HepG2 (cell line): ENCODE results near the gene SYCP2. TPM values are rescaled to one million over a fixed set of nuclear protein-coding genes. Genes with fewer than 3 reads are reported as not detected.
A peak's percentile ranks its signal among the peaks of the same experiment; 100 is the strongest.

ENCODE experiments used
- FIP1L1 ChIP-seq: fragments of 200-400 bp; formaldehyde crosslinking; IDR thresholded peaks from 2 replicates; pipeline ENCODE4 v1.6.1; 2018; ENCODE audit warnings: low read depth, mild to moderate bottlenecking, low read length, moderate library complexity, borderline replicate concordance; ENCODE audit not compliant: insufficient read depth
- HMGA1 ChIP-seq: sonication (generic); formaldehyde crosslinking; conservative IDR thresholded peaks from 2 replicates; pipeline ENCODE4 v1.4.0; 2020; ENCODE audit warnings: missing genetic modification reagents
- IRX3 ChIP-seq: sonication (generic); formaldehyde crosslinking; IDR thresholded peaks from 2 replicates; pipeline ENCODE4 v1.8.1; 2023; ENCODE audit warnings: mild to moderate bottlenecking, low read depth, missing genetic modification reagents, borderline replicate concordance
- MAF1 ChIP-seq: sonication (generic); formaldehyde crosslinking; IDR thresholded peaks from 2 replicates; pipeline ENCODE4 v1.5.0; 2020; ENCODE audit warnings: missing genetic modification reagents, borderline replicate concordance
- TEAD3 ChIP-seq: optimal IDR thresholded peaks from 2 replicates; pipeline ENCODE3; 2016; ENCODE audit warnings: borderline replicate concordance
- ZBTB8A ChIP-seq: sonication (generic); formaldehyde crosslinking; IDR thresholded peaks from 2 replicates; pipeline ENCODE4 v1.4.0; 2020; ENCODE audit warnings: mild to moderate bottlenecking, low read depth, missing genetic modification reagents, borderline replicate concordance
- ZNF34 ChIP-seq: sonication (generic); formaldehyde crosslinking; IDR thresholded peaks from 2 replicates; pipeline ENCODE4 v1.4.0; 2020; ENCODE audit warnings: mild to moderate bottlenecking, missing genetic modification reagents, borderline replicate concordance
- ZNF446 ChIP-seq: sonication (generic); formaldehyde crosslinking; IDR thresholded peaks from 2 replicates; pipeline ENCODE4 v1.5.0; 2020; ENCODE audit warnings: mild to moderate bottlenecking, missing genetic modification reagents
- ZNF816 ChIP-seq: sonication (generic); formaldehyde crosslinking; IDR thresholded peaks from 2 replicates; pipeline ENCODE4 v1.8.0; 2022; ENCODE audit warnings: missing genetic modification reagents, mild to moderate bottlenecking, borderline replicate concordance
- polyA plus RNA-seq, 8 experiments: library from polyadenylated mRNA; depleted of rRNA in 3 of 8; stranded (reverse) in 7 of 8; unstranded in 1 of 8; fragments of >200 nt; fragmentation: Illumina TruSeq in 4 of 8; extraction: Trizol in 4 of 8; gene quantifications; 2 replicates each; pipeline versions ENCODE4 v1.2.1 to v1.2.3, GENCODE V29; 2011 to 2016; ENCODE audit warnings: low read depth in 4 of 8, missing spikeins in 1 of 8, mixed read lengths in 1 of 8; ENCODE audit not compliant: insufficient read depth in 1 of 8
- total RNA-seq, 5 experiments: library from RNA; depleted of rRNA; stranded (reverse); fragments of >200 nt; fragmentation: Illumina TruSeq; extraction: Trizol; gene quantifications; 2 replicates each; pipeline ENCODE4 v1.2.3, GENCODE V29; 2016; ENCODE audit warnings: low read depth in 1 of 5
- TF ChIP-seq, protein P1 (sequence below): IDR thresholded peaks from 2 replicates; pipeline ENCODE4 v1.6.1; 2016; ENCODE audit warnings: low read depth, control low read depth
- TF ChIP-seq, protein P2 (sequence below), 2 experiments: IDR thresholded peaks; 2 replicates each; pipeline ENCODE4 v1.6.1; 2011 to 2012; ENCODE audit warnings: low read length in 2 of 2, borderline replicate concordance in 1 of 2, low read depth in 1 of 2, mild to moderate bottlenecking in 1 of 2, moderate library complexity in 1 of 2
- TF ChIP-seq, protein P3 (sequence below): IDR thresholded peaks from 2 replicates; pipeline ENCODE4 v1.6.1; 2016; ENCODE audit warnings: mild to moderate bottlenecking, missing biosample characterization, missing genetic modification reagents
- TF ChIP-seq, protein P4 (sequence below): sonication (generic); formaldehyde crosslinking; conservative IDR thresholded peaks from 2 replicates; pipeline ENCODE4 v1.4.0; 2020; ENCODE audit warnings: missing genetic modification reagents
- TF ChIP-seq, protein P5 (sequence below): sonication (generic); formaldehyde crosslinking; IDR thresholded peaks from 2 replicates; pipeline ENCODE4 v1.5.0; 2020; ENCODE audit warnings: mild to moderate bottlenecking, missing genetic modification reagents, borderline replicate concordance

SYCP2 gene
- total and polyA plus RNA-seq, 2 of the 13 experiments (the other 11 are each of a cell fraction or from before 2014, with no cell fraction given), result 0.07 to 0.24 TPM

DNA sequence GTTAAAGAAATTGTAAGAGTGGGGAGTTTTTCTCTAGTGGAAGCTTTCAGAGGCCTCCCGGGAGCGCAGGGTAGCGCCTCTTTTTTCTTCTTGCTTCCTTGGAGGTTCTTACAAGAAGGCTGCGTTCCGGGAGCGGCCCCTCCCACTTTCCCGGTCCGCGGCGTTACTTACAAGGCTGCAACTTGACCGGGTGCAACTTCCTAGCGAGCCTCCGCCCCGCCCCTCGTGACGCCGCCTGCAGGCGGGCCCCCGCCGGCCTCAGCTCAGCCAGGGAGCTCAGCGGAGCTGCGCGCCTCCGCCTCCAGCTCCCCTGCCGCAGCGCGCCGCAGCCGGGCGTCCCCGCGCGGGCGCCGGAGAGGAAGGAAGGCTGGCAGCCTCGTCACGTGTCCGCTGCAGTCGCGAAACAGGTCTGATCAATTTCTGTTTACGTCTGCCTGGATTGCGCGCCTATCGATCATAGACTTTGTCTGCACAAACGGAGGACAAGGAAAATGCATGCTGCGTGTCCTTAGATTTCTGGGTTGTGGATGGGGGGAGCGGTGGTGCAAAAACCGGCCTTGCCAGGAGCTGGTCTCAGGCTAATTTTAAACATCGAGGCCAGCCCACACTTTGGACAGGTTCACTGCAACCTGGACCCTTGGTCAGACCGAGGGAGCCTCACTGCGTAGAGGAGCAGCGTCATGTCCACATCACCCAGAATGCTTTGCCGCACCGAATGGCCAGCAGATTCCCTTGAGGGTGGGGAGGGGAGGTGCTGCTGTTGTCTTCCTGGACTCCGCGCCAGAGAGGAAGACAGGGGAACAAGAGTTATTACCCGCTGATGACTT is 6.9 kb upstream of the SYCP2 start, which contains the start of the genes FAM217B and PPP1R3D (continued):
- TF ChIP-seq, protein P1, sequence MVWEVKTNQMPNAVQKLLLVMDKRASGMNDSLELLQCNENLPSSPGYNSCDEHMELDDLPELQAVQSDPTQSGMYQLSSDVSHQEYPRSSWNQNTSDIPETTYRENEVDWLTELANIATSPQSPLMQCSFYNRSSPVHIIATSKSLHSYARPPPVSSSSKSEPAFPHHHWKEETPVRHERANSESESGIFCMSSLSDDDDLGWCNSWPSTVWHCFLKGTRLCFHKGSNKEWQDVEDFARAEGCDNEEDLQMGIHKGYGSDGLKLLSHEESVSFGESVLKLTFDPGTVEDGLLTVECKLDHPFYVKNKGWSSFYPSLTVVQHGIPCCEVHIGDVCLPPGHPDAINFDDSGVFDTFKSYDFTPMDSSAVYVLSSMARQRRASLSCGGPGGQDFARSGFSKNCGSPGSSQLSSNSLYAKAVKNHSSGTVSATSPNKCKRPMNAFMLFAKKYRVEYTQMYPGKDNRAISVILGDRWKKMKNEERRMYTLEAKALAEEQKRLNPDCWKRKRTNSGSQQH (CRISPR knock-in tag), result peak; percentile 81; the same call in 1 of the 2 replicates
- TF ChIP-seq ZBTB8A (no peak), TEAD3 (CRISPR knock-in tag) (peak; percentile 72), ZNF34 (CRISPR knock-in tag) (peak; percentile 97), HMGA1 (CRISPR knock-in tag) (no peak), ZNF816 (no peak; the same call in 1 of the 2 replicates), ZNF446 (CRISPR knock-in tag) (peak; percentile 93), MAF1 (no peak; the same call in 1 of the 2 replicates), FIP1L1 (peak; percentile 71; the same call in 1 of the 2 replicates), IRX3 (peak; percentile 83)
- TF ChIP-seq, protein P2, sequence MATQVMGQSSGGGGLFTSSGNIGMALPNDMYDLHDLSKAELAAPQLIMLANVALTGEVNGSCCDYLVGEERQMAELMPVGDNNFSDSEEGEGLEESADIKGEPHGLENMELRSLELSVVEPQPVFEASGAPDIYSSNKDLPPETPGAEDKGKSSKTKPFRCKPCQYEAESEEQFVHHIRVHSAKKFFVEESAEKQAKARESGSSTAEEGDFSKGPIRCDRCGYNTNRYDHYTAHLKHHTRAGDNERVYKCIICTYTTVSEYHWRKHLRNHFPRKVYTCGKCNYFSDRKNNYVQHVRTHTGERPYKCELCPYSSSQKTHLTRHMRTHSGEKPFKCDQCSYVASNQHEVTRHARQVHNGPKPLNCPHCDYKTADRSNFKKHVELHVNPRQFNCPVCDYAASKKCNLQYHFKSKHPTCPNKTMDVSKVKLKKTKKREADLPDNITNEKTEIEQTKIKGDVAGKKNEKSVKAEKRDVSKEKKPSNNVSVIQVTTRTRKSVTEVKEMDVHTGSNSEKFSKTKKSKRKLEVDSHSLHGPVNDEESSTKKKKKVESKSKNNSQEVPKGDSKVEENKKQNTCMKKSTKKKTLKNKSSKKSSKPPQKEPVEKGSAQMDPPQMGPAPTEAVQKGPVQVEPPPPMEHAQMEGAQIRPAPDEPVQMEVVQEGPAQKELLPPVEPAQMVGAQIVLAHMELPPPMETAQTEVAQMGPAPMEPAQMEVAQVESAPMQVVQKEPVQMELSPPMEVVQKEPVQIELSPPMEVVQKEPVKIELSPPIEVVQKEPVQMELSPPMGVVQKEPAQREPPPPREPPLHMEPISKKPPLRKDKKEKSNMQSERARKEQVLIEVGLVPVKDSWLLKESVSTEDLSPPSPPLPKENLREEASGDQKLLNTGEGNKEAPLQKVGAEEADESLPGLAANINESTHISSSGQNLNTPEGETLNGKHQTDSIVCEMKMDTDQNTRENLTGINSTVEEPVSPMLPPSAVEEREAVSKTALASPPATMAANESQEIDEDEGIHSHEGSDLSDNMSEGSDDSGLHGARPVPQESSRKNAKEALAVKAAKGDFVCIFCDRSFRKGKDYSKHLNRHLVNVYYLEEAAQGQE (IDR thresholded peaks at IDR 0.05; ENCODE audit: borderline replicate concordance in 1 of 2, low read depth in 1 of 2, low read length in 2 of 2), result peak in 1 of 2 experiments; percentile 43; a peak in 1 of 4 replicates
- TF ChIP-seq, protein P3, sequence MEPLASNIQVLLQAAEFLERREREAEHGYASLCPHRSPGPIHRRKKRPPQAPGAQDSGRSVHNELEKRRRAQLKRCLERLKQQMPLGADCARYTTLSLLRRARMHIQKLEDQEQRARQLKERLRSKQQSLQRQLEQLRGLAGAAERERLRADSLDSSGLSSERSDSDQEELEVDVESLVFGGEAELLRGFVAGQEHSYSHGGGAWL (CRISPR knock-in tag), result peak; percentile 74
- TF ChIP-seq, protein P4, sequence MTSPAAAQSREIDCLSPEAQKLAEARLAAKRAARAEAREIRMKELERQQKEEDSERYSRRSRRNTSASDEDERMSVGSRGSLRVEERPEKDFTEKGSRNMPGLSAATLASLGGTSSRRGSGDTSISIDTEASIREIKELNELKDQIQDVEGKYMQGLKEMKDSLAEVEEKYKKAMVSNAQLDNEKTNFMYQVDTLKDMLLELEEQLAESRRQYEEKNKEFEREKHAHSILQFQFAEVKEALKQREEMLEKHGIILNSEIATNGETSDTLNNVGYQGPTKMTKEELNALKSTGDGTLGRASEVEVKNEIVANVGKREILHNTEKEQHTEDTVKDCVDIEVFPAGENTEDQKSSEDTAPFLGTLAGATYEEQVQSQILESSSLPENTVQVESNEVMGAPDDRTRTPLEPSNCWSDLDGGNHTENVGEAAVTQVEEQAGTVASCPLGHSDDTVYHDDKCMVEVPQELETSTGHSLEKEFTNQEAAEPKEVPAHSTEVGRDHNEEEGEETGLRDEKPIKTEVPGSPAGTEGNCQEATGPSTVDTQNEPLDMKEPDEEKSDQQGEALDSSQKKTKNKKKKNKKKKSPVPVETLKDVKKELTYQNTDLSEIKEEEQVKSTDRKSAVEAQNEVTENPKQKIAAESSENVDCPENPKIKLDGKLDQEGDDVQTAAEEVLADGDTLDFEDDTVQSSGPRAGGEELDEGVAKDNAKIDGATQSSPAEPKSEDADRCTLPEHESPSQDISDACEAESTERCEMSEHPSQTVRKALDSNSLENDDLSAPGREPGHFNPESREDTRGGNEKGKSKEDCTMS, result no peak
- TF ChIP-seq, protein P5, sequence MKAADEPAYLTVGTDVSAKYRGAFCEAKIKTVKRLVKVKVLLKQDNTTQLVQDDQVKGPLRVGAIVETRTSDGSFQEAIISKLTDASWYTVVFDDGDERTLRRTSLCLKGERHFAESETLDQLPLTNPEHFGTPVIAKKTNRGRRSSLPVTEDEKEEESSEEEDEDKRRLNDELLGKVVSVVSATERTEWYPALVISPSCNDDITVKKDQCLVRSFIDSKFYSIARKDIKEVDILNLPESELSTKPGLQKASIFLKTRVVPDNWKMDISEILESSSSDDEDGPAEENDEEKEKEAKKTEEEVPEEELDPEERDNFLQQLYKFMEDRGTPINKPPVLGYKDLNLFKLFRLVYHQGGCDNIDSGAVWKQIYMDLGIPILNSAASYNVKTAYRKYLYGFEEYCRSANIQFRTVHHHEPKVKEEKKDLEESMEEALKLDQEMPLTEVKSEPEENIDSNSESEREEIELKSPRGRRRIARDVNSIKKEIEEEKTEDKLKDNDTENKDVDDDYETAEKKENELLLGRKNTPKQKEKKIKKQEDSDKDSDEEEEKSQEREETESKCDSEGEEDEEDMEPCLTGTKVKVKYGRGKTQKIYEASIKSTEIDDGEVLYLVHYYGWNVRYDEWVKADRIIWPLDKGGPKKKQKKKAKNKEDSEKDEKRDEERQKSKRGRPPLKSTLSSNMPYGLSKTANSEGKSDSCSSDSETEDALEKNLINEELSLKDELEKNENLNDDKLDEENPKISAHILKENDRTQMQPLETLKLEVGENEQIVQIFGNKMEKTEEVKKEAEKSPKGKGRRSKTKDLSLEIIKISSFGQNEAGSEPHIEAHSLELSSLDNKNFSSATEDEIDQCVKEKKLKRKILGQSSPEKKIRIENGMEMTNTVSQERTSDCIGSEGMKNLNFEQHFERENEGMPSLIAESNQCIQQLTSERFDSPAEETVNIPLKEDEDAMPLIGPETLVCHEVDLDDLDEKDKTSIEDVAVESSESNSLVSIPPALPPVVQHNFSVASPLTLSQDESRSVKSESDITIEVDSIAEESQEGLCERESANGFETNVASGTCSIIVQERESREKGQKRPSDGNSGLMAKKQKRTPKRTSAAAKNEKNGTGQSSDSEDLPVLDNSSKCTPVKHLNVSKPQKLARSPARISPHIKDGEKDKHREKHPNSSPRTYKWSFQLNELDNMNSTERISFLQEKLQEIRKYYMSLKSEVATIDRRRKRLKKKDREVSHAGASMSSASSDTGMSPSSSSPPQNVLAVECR (CRISPR knock-in tag), result peak; percentile 86; the same call in 1 of the 2 replicates
